ENCODE measurements around the gene CCDC60.

The CCDC60 gene

DNA sequence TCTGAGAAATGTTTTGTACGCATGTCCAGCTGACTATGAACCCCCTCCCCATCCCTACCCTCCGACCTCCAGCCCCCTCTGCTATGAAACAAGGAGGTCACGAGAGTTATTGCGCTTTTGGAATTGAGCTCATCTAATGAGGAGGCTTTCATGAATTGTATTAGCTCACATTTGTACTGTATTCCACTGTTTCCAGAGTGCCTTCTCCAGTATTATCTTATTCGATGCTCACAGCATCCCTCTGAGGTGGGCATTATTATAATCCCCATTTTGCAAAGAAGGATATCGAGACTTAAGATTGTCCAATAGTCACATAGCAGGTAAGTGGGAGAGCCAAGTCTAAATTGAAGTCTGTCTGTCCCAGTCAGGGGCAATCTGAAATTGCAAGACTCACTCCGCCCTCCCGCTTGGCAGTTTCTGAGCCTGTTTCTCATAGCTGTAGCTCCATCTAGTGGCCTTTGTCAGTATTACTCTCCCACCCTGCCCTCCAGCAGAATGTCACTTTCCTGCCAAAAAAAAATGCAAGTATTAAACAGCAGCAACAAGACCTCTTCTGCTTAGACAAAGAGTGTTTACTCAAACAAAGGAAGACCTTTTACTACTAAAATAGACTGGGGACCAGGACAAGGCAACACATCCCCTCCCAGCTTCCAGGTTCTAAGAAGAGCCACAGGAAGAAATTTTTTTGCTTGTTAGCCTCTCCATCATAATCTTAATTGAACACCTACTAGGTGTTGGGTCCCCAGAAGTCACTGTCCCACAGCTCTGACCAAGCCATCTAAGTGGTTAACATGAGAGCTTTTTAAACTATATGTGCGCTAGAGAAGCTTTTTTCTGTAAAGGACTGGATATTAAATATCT is 210.5 kb downstream of the CCDC60 start:
- no peak for TF ChIP-seq TAF1 (IDR thresholded peaks at IDR 0.05; ENCODE audit: borderline replicate concordance, insufficient read depth, low read length)
- TF ChIP-seq SIN3A (IDR thresholded peaks at IDR 0.05; ENCODE audit: borderline replicate concordance, insufficient read depth, low read length) = no peak
- TF ChIP-seq FOXP2 (optimal IDR thresholded peaks at IDR 0.05; ENCODE audit: borderline replicate concordance, extremely low read depth, extremely low read length, insufficient read depth) = no peak

DNA sequence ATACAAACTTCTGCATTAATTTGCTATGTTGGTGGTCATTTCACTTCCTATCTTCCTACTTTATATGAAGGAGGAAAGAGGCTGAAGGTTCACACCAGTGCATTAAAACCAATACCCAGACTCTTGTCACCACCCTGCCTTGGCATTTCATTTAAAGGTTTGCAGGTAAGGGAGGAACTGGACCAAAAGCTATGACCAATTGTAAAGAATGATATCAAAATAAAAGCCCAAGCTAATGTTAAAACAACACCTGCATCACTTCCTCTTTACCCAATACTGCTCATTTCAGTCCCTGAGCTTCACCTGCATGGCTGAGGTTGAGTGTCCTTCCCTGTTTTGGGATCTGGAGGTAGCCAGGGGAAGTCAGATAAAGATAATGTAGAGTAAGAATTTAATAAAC is 211.8 kb downstream of the CCDC60 start:
- TF ChIP-seq FOXP2 (optimal IDR thresholded peaks at IDR 0.05; ENCODE audit: borderline replicate concordance, extremely low read depth, extremely low read length, insufficient read depth) (no peak), SIN3A (IDR thresholded peaks at IDR 0.05; ENCODE audit: borderline replicate concordance, insufficient read depth, low read length) (no peak), TAF1 (IDR thresholded peaks at IDR 0.05; ENCODE audit: borderline replicate concordance, insufficient read depth, low read length) (no peak), POLR2AphosphoS5 (IDR thresholded peaks at IDR 0.05; ENCODE audit: low read depth, low read length) (no peak), REST (IDR thresholded peaks at IDR 0.05; ENCODE audit: insufficient read depth in 1 of 2, low read depth in 2 of 2, low read length in 2 of 2) (no peak)

GRCh38 chr12:119547001-119547400 is 212.5 kb downstream of the CCDC60 start:
- no peak for TF ChIP-seq POLR2AphosphoS5 (IDR thresholded peaks at IDR 0.05; ENCODE audit: low read depth, low read length)
- no peak for TF ChIP-seq FOXP2 (optimal IDR thresholded peaks at IDR 0.05; ENCODE audit: borderline replicate concordance, extremely low read depth, extremely low read length, insufficient read depth)
- TF ChIP-seq SIN3A (IDR thresholded peaks at IDR 0.05; ENCODE audit: borderline replicate concordance, insufficient read depth, low read length) = no peak
- no peak for TF ChIP-seq REST (IDR thresholded peaks at IDR 0.05; ENCODE audit: insufficient read depth in 1 of 2, low read depth in 2 of 2, low read length in 2 of 2)
- TF ChIP-seq TAF1 (IDR thresholded peaks at IDR 0.05; ENCODE audit: borderline replicate concordance, insufficient read depth, low read length) = no peak

- no peak for TF ChIP-seq REST (IDR thresholded peaks at IDR 0.05; ENCODE audit: insufficient read depth in 1 of 2, low read depth in 2 of 2, low read length in 2 of 2)
- TF ChIP-seq SIN3A (IDR thresholded peaks at IDR 0.05; ENCODE audit: borderline replicate concordance, insufficient read depth, low read length) = no peak
- TF ChIP-seq TAF1 (IDR thresholded peaks at IDR 0.05; ENCODE audit: borderline replicate concordance, insufficient read depth, low read length) = no peak
Observed at GRCh38 chr12:119556854-119557253, 222.3 kb downstream of the CCDC60 start.

GRCh38 chr12:119565404-119565803 is 230.9 kb downstream of the CCDC60 start:
- TF ChIP-seq SIN3A (IDR thresholded peaks at IDR 0.05; ENCODE audit: borderline replicate concordance, insufficient read depth, low read length) (no peak), REST (IDR thresholded peaks at IDR 0.05; ENCODE audit: insufficient read depth in 1 of 2, low read depth in 2 of 2, low read length in 2 of 2) (no peak), FOXP2 (optimal IDR thresholded peaks at IDR 0.05; ENCODE audit: borderline replicate concordance, extremely low read depth, extremely low read length, insufficient read depth) (no peak), TAF1 (IDR thresholded peaks at IDR 0.05; ENCODE audit: borderline replicate concordance, insufficient read depth, low read length) (no peak), POLR2AphosphoS5 (IDR thresholded peaks at IDR 0.05; ENCODE audit: low read depth, low read length) (no peak)
